Gastroesophageal sphincter (tissue), 4 donors: Measurements from ENCODE around the gene ETS1. TPM values are rescaled to one million over a fixed set of nuclear protein-coding genes. Genes with fewer than 3 reads are reported as not detected.

Source experiments
- ATAC-seq: fragments of 150-250 bp; one replicate; pipeline ENCODE4 v1.9.1; 2016; ENCODE audit warnings: mild to moderate bottlenecking, moderate library complexity
- H3K27ac ChIP-seq, 4 donors: fragments of 200-600 bp; sonication (generic) in 3 of 4; 1 replicate in 3 of 4; 2 replicates in 1 of 4; pipeline ENCODE4 v1.5.1; 2016 to 2019
- H3K27me3 ChIP-seq: fragments of 200-600 bp; sonication (generic); one replicate; pipeline ENCODE4 v1.5.1; 2019
- H3K36me3 ChIP-seq, 2 donors: fragments of 200-600 bp; sonication (generic); one replicate each; pipeline ENCODE4 v1.5.1; 2019; ENCODE audit warnings: control low read depth in 1 of 2
- H3K4me1 ChIP-seq, 3 donors: fragments of 200-600 bp; sonication (generic); 1 replicate in 2 of 3; 2 replicates in 1 of 3; pipeline ENCODE4 v1.5.1; 2016 to 2019; ENCODE audit warnings: control low read depth in 2 of 3
- H3K4me3 ChIP-seq, 2 donors: fragments of 200-600 bp; sonication (generic); one replicate each; pipeline ENCODE4 v1.5.1; 2019; ENCODE audit warnings: mild to moderate bottlenecking in 1 of 2, moderate library complexity in 1 of 2
- H3K9me3 ChIP-seq, 3 donors: fragments of 200-600 bp; sonication (generic); one replicate each; pipeline ENCODE4 v1.5.1; 2017 to 2019; ENCODE audit warnings: control low read depth in 2 of 3
- CTCF ChIP-seq, 4 experiments: fragments of 200-600 bp in 2 of 4; fragments of 450-650 bp in 2 of 4; sonication (generic) in 1 of 4; IDR thresholded peaks; one replicate each; pipeline ENCODE4 v1.5.1; 2017 to 2019; ENCODE audit warnings: antibody characterized with exemption in 4 of 4, mild to moderate bottlenecking in 2 of 4, moderate library complexity in 2 of 4
- EP300 ChIP-seq: sonication (generic); formaldehyde crosslinking; IDR thresholded peaks from one replicate; pipeline ENCODE4 v1.6.1; 2017; ENCODE audit warnings: antibody characterized with exemption, mild to moderate bottlenecking
- POLR2A ChIP-seq, 2 donors: fragments of 450-650 bp; IDR thresholded peaks; one replicate each; pipeline ENCODE4 v1.6.1; 2017; ENCODE audit warnings: antibody characterized with exemption in 2 of 2, mild to moderate bottlenecking in 2 of 2, moderate library complexity in 1 of 2
- POLR2AphosphoS5 ChIP-seq: sonication (generic); formaldehyde crosslinking; IDR thresholded peaks from one replicate; pipeline ENCODE4 v1.6.1; 2017; ENCODE audit warnings: antibody characterized with exemption
- WGBS, 2 donors: methylation state at CpG; one replicate each; pipeline ENCODE4 v1.1.5; 2018; ENCODE audit warnings: low coverage in 1 of 2; 5-methylcytosine and 5-hydroxymethylcytosine counted together
- total RNA-seq, 4 donors: library from RNA; depleted of rRNA; stranded (reverse); fragments of >200 nt; gene quantifications; one replicate each; pipeline ENCODE4 v1.1.0, GENCODE V29; 2016

The ETS1 gene
- total RNA-seq, 4 donors from 2014 or later = 32.2 to 65.2 (median 51.0) TPM

GRCh38 chr11:128544471-128545051 lies 42.8 kb downstream of the ETS1 start:
- no peak overlapping the region for H3K4me3 ChIP-seq
- H3K4me1 ChIP-seq = peaks cover 0 to 40% (median 10%) of the 10 kb centered on the region in 3 donors
- peak overlapping the region in 2 of 4 donors; percentile 41 to 49 for H3K27ac ChIP-seq
- H3K9me3 ChIP-seq = no peaks in the 10 kb centered on the region
- WGBS, 2 donors = 2 to 7% methylated on average over 5 of the region's 7 CpGs
- H3K36me3 ChIP-seq = no peaks in the 10 kb centered on the region
- peak; percentile 18 for ATAC-seq
- no peaks in the 10 kb centered on the region for H3K27me3 ChIP-seq
- TF ChIP-seq POLR2A (IDR thresholded peaks at IDR 0.05) (no peak), EP300 (no peak), POLR2AphosphoS5 (no peak), CTCF (IDR thresholded peaks at IDR 0.05) (no peak)

GRCh38 chr11:128540469-128540868 lies 46.9 kb downstream of the ETS1 start:
- 46 to 54% methylated on average over 3 to 5 of the region's 6 CpGs for WGBS, 2 donors
- Histone ChIP-seq H3K9me3 (no peaks in the 10 kb centered on the region), H3K36me3 (no peaks in the 10 kb centered on the region), H3K27ac (no peak overlapping the region), H3K4me1 (peaks cover 0 to 14% (median 4%) of the 10 kb centered on the region in 3 donors), H3K4me3 (no peak overlapping the region), H3K27me3 (no peaks in the 10 kb centered on the region)
- TF ChIP-seq POLR2A (IDR thresholded peaks at IDR 0.05) = no peak
- ATAC-seq = no peak

GRCh38 chr11:128536506-128536905 lies 50.9 kb downstream of the ETS1 start:
- TF ChIP-seq POLR2A (IDR thresholded peaks at IDR 0.05) (no peak), CTCF (IDR thresholded peaks at IDR 0.05) (no peak), EP300 (no peak), POLR2AphosphoS5 (no peak)
- no peak overlapping the region for H3K4me3 ChIP-seq
- no peak overlapping the region for H3K27ac ChIP-seq
- H3K36me3 ChIP-seq = no peaks in the 10 kb centered on the region
- no peak for ATAC-seq
- WGBS, 2 donors = 88 to 100% methylated on average over 1 of the region's 1 CpG
- H3K9me3 ChIP-seq = no peaks in the 10 kb centered on the region
- no peaks in the 10 kb centered on the region for H3K27me3 ChIP-seq
- H3K4me1 ChIP-seq = no peaks in the 10 kb centered on the region

- H3K27me3 ChIP-seq = no peaks in the 10 kb centered on the region
- no peak overlapping the region for H3K27ac ChIP-seq
- no peak overlapping the region for H3K4me3 ChIP-seq
- H3K4me1 ChIP-seq = no peaks in the 10 kb centered on the region
- no peak for TF ChIP-seq POLR2A (IDR thresholded peaks at IDR 0.05)
- no peak for TF ChIP-seq POLR2AphosphoS5
- TF ChIP-seq EP300 = no peak
- no peak for TF ChIP-seq CTCF (IDR thresholded peaks at IDR 0.05)
- no peak for ATAC-seq
- no peaks in the 10 kb centered on the region for H3K36me3 ChIP-seq
- WGBS, 2 donors = 80% methylated on average over 1 of the region's 1 CpG; no CpG with 5 or more reads in 1 of the 2 donors
- H3K9me3 ChIP-seq = no peaks in the 10 kb centered on the region
Measured at GRCh38 chr11:128535468-128536457, 51.6 kb downstream of the ETS1 start.

- H3K27ac ChIP-seq = no peak overlapping the region
- no peaks in the 10 kb centered on the region for H3K27me3 ChIP-seq
- 88% methylated on average over 2 of the region's 2 CpGs; no CpG with 5 or more reads in 1 of the 2 donors for WGBS, 2 donors
- no peaks in the 10 kb centered on the region for H3K9me3 ChIP-seq
- TF ChIP-seq POLR2A (IDR thresholded peaks at IDR 0.05) (no peak), POLR2AphosphoS5 (no peak), EP300 (no peak), CTCF (IDR thresholded peaks at IDR 0.05) (no peak)
- peaks cover 0 to 6% (median 0%) of the 10 kb centered on the region in 3 donors for H3K4me1 ChIP-seq
- no peaks in the 10 kb centered on the region for H3K36me3 ChIP-seq
- ATAC-seq = no peak
- no peak overlapping the region for H3K4me3 ChIP-seq
Measured at GRCh38 chr11:128533472-128533871, 53.9 kb downstream of the ETS1 start.
